ENCODE data around the gene RHBDL2. TPM values are rescaled to one million over a fixed set of nuclear protein-coding genes. Genes with fewer than 3 reads are reported as not detected.

RHBDL2 gene
- total and polyA plus RNA-seq, 4 donors, result 0.14 to 0.28 (median 0.17) TPM; not detected in 1

DNA sequence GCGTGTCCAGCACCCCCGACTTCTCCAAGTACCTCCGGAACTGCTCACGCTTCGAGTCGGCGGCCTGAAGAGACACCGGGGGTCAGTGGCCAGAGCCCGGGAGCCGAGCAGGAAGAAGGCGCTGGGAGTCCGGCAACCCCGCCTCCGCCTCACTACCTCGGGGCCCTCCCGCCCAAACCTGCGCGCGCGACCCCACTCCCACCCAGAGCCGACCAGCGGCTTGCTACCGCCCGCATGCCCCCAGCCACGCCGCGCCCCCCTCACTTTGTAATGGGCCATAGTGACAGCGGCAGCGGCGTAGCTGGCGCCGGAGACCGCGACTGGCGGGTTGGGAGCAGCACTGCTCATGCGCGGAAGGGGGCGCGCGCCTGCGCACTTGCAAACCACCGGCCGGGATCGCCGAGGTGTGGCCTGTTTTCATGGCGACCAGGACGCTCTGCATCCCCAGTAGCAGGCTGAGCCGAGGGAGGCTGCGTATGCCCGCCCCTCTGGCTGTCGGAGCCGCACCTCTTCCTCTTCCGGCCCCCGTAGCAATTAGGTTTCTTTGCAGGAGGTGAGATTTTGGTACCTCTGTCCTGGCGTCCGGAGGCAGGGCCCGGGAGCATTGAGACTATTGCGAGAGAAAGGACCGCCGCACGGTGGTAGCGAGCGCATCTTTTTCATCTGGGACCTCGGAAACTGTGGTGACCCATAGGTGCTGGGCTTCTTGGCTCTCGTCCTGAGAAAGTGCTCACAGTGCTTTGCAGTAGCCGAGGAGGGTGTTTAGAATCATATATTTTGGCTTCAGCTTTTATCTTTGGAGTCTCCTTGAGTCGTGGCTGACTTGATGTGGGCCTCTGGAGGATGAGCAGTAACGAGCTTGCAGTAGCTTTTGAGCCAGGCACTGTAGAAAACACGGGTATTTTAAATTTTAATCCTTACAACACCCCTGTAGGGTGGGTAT lies 68.3 kb downstream of the RHBDL2 start, which contains the start of gene MYCBP:
TSS of gene MYCBP (minus strand) at position 322 of the 943 bp plus-strand sequence. CDS start at position 279, 43 bp downstream.
- under 1% methylated on average over 69 of the region's 69 CpGs for WGBS
- H3K9ac ChIP-seq (ENCODE audit: low read depth in 1 of 2, low read length in 2 of 2), result peak within 1 kb of the TSS; percentile 74 to 96

DNA sequence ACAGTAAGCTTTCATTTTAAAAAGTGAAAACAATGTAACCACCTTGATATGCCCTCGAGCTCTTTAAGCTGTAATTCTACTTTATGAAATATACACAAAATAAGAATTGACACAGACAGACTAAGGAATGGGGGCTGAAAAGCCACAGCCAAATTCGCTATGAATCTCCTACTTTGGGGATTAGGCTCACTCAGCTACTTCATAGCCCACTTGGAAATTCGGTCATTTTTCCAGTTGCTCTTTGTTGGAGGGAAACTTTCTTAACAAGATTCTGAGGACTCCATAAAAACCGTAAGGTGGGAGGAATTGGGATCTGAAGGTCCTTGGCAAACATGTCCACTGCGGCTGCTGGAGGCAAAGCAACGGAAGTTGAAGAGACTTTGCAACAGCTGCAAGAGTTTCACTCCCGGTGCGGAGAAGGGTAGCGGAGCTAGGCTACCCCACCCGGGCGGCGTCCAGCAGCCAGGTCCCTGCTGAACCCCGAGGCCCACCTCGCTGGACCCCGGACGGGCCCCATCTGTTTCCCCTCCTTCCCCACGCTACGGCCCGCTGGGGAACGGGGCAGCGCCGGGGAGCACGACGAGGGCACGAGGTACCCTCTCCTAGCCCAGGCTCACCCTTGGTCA lies 69.1 kb downstream of the RHBDL2 start:
- peak overlapping the region in 1 of 2 donors; percentile 74 for H3K9ac ChIP-seq (ENCODE audit: low read depth in 1 of 2, low read length in 2 of 2)
- H3K27ac ChIP-seq (ENCODE audit: low read depth in 1 of 2, low read length in 2 of 2), result peak overlapping the region; percentile 25 to 59
- H3K9me3 ChIP-seq (ENCODE audit: control insufficient read depth in 4 of 4, low read length in 3 of 4), result no peaks in the 10 kb centered on the region
- H3K27me3 ChIP-seq (ENCODE audit: control insufficient read depth in 4 of 4, insufficient read depth in 4 of 4, low read length in 3 of 4), result no peaks in the 10 kb centered on the region
- H3K36me3 ChIP-seq (ENCODE audit: control insufficient read depth in 4 of 4, insufficient read depth in 3 of 4, low read depth in 1 of 4, low read length in 3 of 4), result peaks cover 0 to 3% (median 0%) of the 10 kb centered on the region in 4 donors
- DNase-seq (ENCODE audit: low spot score), result peak; percentile 41
- WGBS, result 5% methylated on average over 25 of the region's 25 CpGs
- peaks cover 0 to 21% (median 19%) of the 10 kb centered on the region in 4 donors for H3K4me1 ChIP-seq (ENCODE audit: control insufficient read depth in 4 of 4, insufficient read depth in 4 of 4, low read length in 3 of 4)
- H3K4me3 ChIP-seq (ENCODE audit: low read depth in 1 of 3, low read length in 3 of 3), result peak overlapping the region; percentile 69 to 98 (median 95)
- no peak for TF ChIP-seq YY1 (IDR thresholded peaks at IDR 0.05)
- no peak for TF ChIP-seq GABPA (IDR thresholded peaks at IDR 0.05 in 1 of 2, conservative IDR thresholded peaks at IDR 0.05 in 1 of 2)
- TF ChIP-seq NR2F2 (IDR thresholded peaks at IDR 0.05), result no peak
- no peak for TF ChIP-seq TAF1 (conservative IDR thresholded peaks at IDR 0.05)
- TF ChIP-seq, protein P1, sequence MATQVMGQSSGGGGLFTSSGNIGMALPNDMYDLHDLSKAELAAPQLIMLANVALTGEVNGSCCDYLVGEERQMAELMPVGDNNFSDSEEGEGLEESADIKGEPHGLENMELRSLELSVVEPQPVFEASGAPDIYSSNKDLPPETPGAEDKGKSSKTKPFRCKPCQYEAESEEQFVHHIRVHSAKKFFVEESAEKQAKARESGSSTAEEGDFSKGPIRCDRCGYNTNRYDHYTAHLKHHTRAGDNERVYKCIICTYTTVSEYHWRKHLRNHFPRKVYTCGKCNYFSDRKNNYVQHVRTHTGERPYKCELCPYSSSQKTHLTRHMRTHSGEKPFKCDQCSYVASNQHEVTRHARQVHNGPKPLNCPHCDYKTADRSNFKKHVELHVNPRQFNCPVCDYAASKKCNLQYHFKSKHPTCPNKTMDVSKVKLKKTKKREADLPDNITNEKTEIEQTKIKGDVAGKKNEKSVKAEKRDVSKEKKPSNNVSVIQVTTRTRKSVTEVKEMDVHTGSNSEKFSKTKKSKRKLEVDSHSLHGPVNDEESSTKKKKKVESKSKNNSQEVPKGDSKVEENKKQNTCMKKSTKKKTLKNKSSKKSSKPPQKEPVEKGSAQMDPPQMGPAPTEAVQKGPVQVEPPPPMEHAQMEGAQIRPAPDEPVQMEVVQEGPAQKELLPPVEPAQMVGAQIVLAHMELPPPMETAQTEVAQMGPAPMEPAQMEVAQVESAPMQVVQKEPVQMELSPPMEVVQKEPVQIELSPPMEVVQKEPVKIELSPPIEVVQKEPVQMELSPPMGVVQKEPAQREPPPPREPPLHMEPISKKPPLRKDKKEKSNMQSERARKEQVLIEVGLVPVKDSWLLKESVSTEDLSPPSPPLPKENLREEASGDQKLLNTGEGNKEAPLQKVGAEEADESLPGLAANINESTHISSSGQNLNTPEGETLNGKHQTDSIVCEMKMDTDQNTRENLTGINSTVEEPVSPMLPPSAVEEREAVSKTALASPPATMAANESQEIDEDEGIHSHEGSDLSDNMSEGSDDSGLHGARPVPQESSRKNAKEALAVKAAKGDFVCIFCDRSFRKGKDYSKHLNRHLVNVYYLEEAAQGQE (IDR thresholded peaks at IDR 0.05), result no peak
- TF ChIP-seq, protein P2, sequence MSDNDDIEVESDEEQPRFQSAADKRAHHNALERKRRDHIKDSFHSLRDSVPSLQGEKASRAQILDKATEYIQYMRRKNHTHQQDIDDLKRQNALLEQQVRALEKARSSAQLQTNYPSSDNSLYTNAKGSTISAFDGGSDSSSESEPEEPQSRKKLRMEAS (IDR thresholded peaks at IDR 0.05), result no peak
- no peak for TF ChIP-seq RAD21 (IDR thresholded peaks at IDR 0.05)
- TF ChIP-seq FOXA2 (IDR thresholded peaks at IDR 0.05), result no peak
- TF ChIP-seq, protein P3, sequence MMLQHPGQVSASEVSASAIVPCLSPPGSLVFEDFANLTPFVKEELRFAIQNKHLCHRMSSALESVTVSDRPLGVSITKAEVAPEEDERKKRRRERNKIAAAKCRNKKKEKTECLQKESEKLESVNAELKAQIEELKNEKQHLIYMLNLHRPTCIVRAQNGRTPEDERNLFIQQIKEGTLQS (IDR thresholded peaks at IDR 0.05), result no peak
- no peak for TF ChIP-seq HNF4G (IDR thresholded peaks at IDR 0.05)
- no peak for TF ChIP-seq EGR1 (IDR thresholded peaks at IDR 0.05; ENCODE audit: low read depth in 2 of 2)

More for the DNA sequence above, 68.3 kb downstream of the RHBDL2 start, which contains the start of gene MYCBP:
- Histone ChIP-seq H3K9me3 (ENCODE audit: control insufficient read depth in 4 of 4, low read length in 3 of 4) (no peaks in the 10 kb centered on the region), H3K27me3 (ENCODE audit: control insufficient read depth in 4 of 4, insufficient read depth in 4 of 4, low read length in 3 of 4) (no peaks in the 10 kb centered on the region), H3K36me3 (ENCODE audit: control insufficient read depth in 4 of 4, insufficient read depth in 3 of 4, low read depth in 1 of 4, low read length in 3 of 4) (peaks cover 0 to 3% (median 0%) of the 10 kb centered on the region in 4 donors), H3K4me1 (ENCODE audit: control insufficient read depth in 4 of 4, insufficient read depth in 4 of 4, low read length in 3 of 4) (peaks cover 0 to 21% (median 19%) of the 10 kb centered on the region in 4 donors), H3K4me3 (ENCODE audit: low read depth in 1 of 3, low read length in 3 of 3) (peak within 1 kb of the TSS; percentile 69 to 98 (median 95)), H3K27ac (ENCODE audit: low read depth in 1 of 2, low read length in 2 of 2) (peak within 1 kb of the TSS; percentile 34 to 59)
- DNase-seq (ENCODE audit: low spot score), result peak; percentile 96
- TF ChIP-seq HNF4A (conservative IDR thresholded peaks at IDR 0.05) (peak in 1 of 2 donors; percentile 3), RAD21 (IDR thresholded peaks at IDR 0.05) (peak; percentile 55 to 65), GABPA (IDR thresholded peaks at IDR 0.05 in 1 of 2, conservative IDR thresholded peaks at IDR 0.05 in 1 of 2) (peak; percentile 66 to 93), YY1 (IDR thresholded peaks at IDR 0.05) (peak; percentile 79), NR2F2 (IDR thresholded peaks at IDR 0.05) (no peak), SP1 (IDR thresholded peaks at IDR 0.05) (peak; percentile 22), HNF4G (IDR thresholded peaks at IDR 0.05) (no peak)
- TF ChIP-seq, protein P2 (IDR thresholded peaks at IDR 0.05), result peak; percentile 54
- TF ChIP-seq, protein P4, sequence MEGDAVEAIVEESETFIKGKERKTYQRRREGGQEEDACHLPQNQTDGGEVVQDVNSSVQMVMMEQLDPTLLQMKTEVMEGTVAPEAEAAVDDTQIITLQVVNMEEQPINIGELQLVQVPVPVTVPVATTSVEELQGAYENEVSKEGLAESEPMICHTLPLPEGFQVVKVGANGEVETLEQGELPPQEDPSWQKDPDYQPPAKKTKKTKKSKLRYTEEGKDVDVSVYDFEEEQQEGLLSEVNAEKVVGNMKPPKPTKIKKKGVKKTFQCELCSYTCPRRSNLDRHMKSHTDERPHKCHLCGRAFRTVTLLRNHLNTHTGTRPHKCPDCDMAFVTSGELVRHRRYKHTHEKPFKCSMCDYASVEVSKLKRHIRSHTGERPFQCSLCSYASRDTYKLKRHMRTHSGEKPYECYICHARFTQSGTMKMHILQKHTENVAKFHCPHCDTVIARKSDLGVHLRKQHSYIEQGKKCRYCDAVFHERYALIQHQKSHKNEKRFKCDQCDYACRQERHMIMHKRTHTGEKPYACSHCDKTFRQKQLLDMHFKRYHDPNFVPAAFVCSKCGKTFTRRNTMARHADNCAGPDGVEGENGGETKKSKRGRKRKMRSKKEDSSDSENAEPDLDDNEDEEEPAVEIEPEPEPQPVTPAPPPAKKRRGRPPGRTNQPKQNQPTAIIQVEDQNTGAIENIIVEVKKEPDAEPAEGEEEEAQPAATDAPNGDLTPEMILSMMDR (IDR thresholded peaks at IDR 0.05; ENCODE audit: low read depth, low read length, missing input control), result peak; percentile 34
- TF ChIP-seq, protein P1 (IDR thresholded peaks at IDR 0.05), result peak; percentile 32
